HEK293 (cell line): ENCODE results near the gene B9D1.

ENCODE experiments used
- ATF2 ChIP-seq: fragments of 450-650 bp; formaldehyde crosslinking; IDR thresholded peaks from 2 replicates; pipeline ENCODE4 v1.5.1; 2016; ENCODE audit warnings: missing biosample characterization, missing genetic modification characterization, low read depth
- CTCF ChIP-seq: fragments of 450-650 bp; formaldehyde crosslinking; IDR thresholded peaks from 2 replicates; pipeline ENCODE4 v1.5.1; 2016; ENCODE audit warnings: missing biosample characterization, missing genetic modification characterization
- TCF7L2 ChIP-seq: IDR thresholded peaks from 2 replicates; pipeline ENCODE4 v1.6.1; 2011; ENCODE audit warnings: low read depth, mild to moderate bottlenecking, inconsistent platforms, low read length, moderate library complexity, borderline replicate concordance
- ZNF24 ChIP-seq: fragments of 450-650 bp; formaldehyde crosslinking; IDR thresholded peaks from 2 replicates; pipeline ENCODE4 v1.5.1; 2016; ENCODE audit warnings: missing biosample characterization, missing genetic modification characterization
- ZNF274 ChIP-seq, 2 experiments: fragments of 200-500 bp in 1 of 2; fragments of 450-650 bp in 1 of 2; sonication (Bioruptor generic) in 1 of 2; formaldehyde crosslinking in 1 of 2; IDR thresholded peaks; 2 replicates each; pipeline versions ENCODE4 v1.5.1 to v1.6.1; 2014 to 2016; ENCODE audit warnings: borderline replicate concordance in 1 of 2, inconsistent platforms in 1 of 2, low read length in 1 of 2, missing biosample characterization in 1 of 2, missing genetic modification characterization in 1 of 2
- ZNF423 ChIP-seq: fragments of 450-650 bp; formaldehyde crosslinking; IDR thresholded peaks from 2 replicates; pipeline ENCODE4 v1.5.1; 2016; ENCODE audit warnings: missing biosample characterization, missing genetic modification characterization
- ZNF501 ChIP-seq: fragments of 450-650 bp; formaldehyde crosslinking; IDR thresholded peaks from 2 replicates; pipeline ENCODE4 v1.5.1; 2016; ENCODE audit warnings: missing biosample characterization, missing genetic modification characterization
- ZNF585B ChIP-seq: fragments of 450-650 bp; formaldehyde crosslinking; IDR thresholded peaks from 2 replicates; pipeline ENCODE4 v1.5.1; 2016; ENCODE audit warnings: missing biosample characterization, missing genetic modification characterization

- no peak for TF ChIP-seq ZNF501 (tag by site-specific recombination)
- no peak for TF ChIP-seq CTCF
- no peak for TF ChIP-seq ZNF274 (IDR thresholded peaks at IDR 0.05; ENCODE audit: low read length)
- TF ChIP-seq ZNF274 (tag by site-specific recombination; IDR thresholded peaks at IDR 0.05; ENCODE audit: borderline replicate concordance), result no peak
- TF ChIP-seq ZNF423 (tag by site-specific recombination), result no peak
- TF ChIP-seq ZNF24 (tag by site-specific recombination), result no peak
- TF ChIP-seq TCF7L2, result no peak
- no peak for TF ChIP-seq ZNF585B (tag by site-specific recombination)
- no peak for TF ChIP-seq ATF2
Observed at GRCh38 chr17:19390951-19391350, 28.4 kb upstream of the B9D1 start.
